OCI-LY7 (cell line): ENCODE data around the gene ATXN3. TPM values are rescaled to one million over a fixed set of nuclear protein-coding genes. Genes with fewer than 3 reads are reported as not detected.

ENCODE experiments used
- BruUV-seq: library from RNA; stranded (reverse); fragments of 400-500 nt; replicated peaks from 2 replicates; lab custom pipeline; 2021; lab: Mats Ljungman, UMichigan
- CTCF ChIA-PET: fragments of 300-600 bp; sonication (Branson Sonifier 250); formaldehyde crosslinking; loops from one replicate; lab custom pipeline; 2022; ENCODE audit warnings: antibody characterized with exemption; ENCODE audit not compliant: unreplicated experiment; lab: Charles Lee
- POLR2A ChIA-PET: fragments of 300-600 bp; sonication (Branson Sonifier 250); formaldehyde crosslinking; loops from one replicate; lab custom pipeline; 2022; ENCODE audit warnings: antibody characterized with exemption; lab: Charles Lee
- DNase-seq: peaks from one replicate; pipeline ENCODE4 v3.0.0-alpha.2; 2015; ENCODE audit warnings: low spot score
- H2AFZ ChIP-seq: fragments of 200-600 bp; sonication (generic), shearing (Covaris generic); 2 replicates; pipeline ENCODE4 v1.6.1; 2014; ENCODE audit warnings: mild to moderate bottlenecking, antibody characterized with exemption, low read length, moderate library complexity
- H3K27ac ChIP-seq: fragments of 200-600 bp; sonication (generic); 2 replicates; pipeline ENCODE4 v1.5.1; 2014; ENCODE audit warnings: mixed run types, low read depth, mild to moderate bottlenecking, moderate library complexity, low read length, inconsistent platforms; ENCODE audit not compliant: poor library complexity, severe bottlenecking
- H3K36me3 ChIP-seq: fragments of 200-600 bp; sonication (generic); 2 replicates; pipeline ENCODE4 v1.6.1; 2014; ENCODE audit warnings: mild to moderate bottlenecking, antibody characterized with exemption, low read length, moderate library complexity, mixed read lengths; ENCODE audit not compliant: insufficient read depth
- H3K4me1 ChIP-seq: fragments of 200-600 bp; sonication (generic); 2 replicates; pipeline ENCODE4 v1.5.1; 2014; ENCODE audit warnings: mild to moderate bottlenecking, low read length; ENCODE audit not compliant: insufficient read depth, poor library complexity, severe bottlenecking
- H3K4me2 ChIP-seq: fragments of 200-600 bp; sonication (generic); 2 replicates; pipeline ENCODE4 v1.6.1; 2014; ENCODE audit warnings: mild to moderate bottlenecking, low read length
- H3K4me3 ChIP-seq: fragments of 200-600 bp; sonication (generic); 2 replicates; pipeline ENCODE4 v1.5.1; 2014; ENCODE audit warnings: mild to moderate bottlenecking, low read depth, low read length; ENCODE audit not compliant: poor library complexity, severe bottlenecking
- H3K79me2 ChIP-seq: fragments of 200-600 bp; sonication (generic); 2 replicates; pipeline ENCODE4 v1.6.1; 2016; ENCODE audit warnings: low read depth, mild to moderate bottlenecking, low read length, moderate library complexity, mixed read lengths; ENCODE audit not compliant: insufficient read depth
- H3K9me2 ChIP-seq: fragments of 200-600 bp; sonication (generic); 2 replicates; pipeline ENCODE4 v1.6.1; 2016; ENCODE audit warnings: mild to moderate bottlenecking, low read length, mixed read lengths; ENCODE audit not compliant: insufficient read depth
- H3K9me3 ChIP-seq: fragments of 200-600 bp; sonication (generic); 2 replicates; pipeline ENCODE4 v1.6.1; 2014; ENCODE audit warnings: mild to moderate bottlenecking, mixed run types, low read length, mixed read lengths
- H4K20me1 ChIP-seq: fragments of 200-600 bp; sonication (generic); 2 replicates; pipeline ENCODE4 v1.6.1; 2014; ENCODE audit warnings: mild to moderate bottlenecking, antibody characterized with exemption, low read length, moderate library complexity, mixed read lengths; ENCODE audit not compliant: insufficient read depth
- EZH2phosphoT487 ChIP-seq: fragments of 200-600 bp; sonication (generic); IDR thresholded peaks from 2 replicates; pipeline ENCODE4 v1.6.1; 2018; ENCODE audit warnings: low read depth, borderline replicate concordance, mild to moderate bottlenecking, mixed run types, antibody characterized with exemption, low read length, moderate library complexity, mixed read lengths
- intact Hi-C: fragments of 100-400 bp; cut with micrococcal nuclease; formaldehyde crosslinking; loops from one replicate; pipeline ENCODE4 v1.10.0; 2022; ENCODE audit not compliant: unreplicated experiment
- total RNA-seq, 2 experiments: library from RNA; depleted of rRNA in 1 of 2; stranded (reverse); fragments of >200 nt in 1 of 2; shearing (Covaris generic) in 1 of 2; gene quantifications; 2 replicates each; pipeline ENCODE4 v1.2.3, GENCODE V29; 2014 to 2022
- TF ChIP-seq, protein P1 (sequence below): fragments of 200-600 bp; sonication (generic); conservative IDR thresholded peaks from 2 replicates; pipeline ENCODE4 v1.5.1; 2014; ENCODE audit warnings: mild to moderate bottlenecking, antibody characterized with exemption, low read length, moderate library complexity, mixed read lengths

ATXN3 gene
- total RNA-seq, 2 experiments from 2014 or later, result 21.3 to 24.6 TPM

DNA sequence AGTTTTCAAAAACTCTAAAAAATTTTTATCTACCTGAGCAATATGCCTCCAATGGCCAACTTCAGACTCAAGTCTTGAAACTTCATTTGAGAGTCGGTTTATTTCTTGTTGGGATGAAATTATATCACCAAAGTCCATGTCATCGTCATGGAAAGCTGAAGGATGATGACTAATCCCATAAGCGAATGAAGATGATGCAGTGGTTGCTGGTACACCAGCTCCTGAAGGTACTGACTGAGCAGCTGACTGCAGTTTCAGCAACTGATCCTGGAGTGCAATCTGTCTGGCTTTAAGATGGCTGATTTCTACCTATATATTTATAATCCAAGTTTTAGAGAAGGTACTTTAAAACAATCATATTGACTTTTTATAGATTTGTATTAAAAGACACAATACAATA, 84.9 kb downstream of the ATXN3 start:
- ChIA-PET CTCF (no interaction called here), POLR2A (interaction anchor here (1.2 kb wide), 1 partner anchor 12 kb away, joined by 3 read pairs; no protein-coding TSS in a partner anchor)
- Histone ChIP-seq H3K9me2 (no peaks in the 10 kb centered on the region), H3K79me2 (peaks cover 5% of the 10 kb centered on the region; the same call in 1 of the 2 replicates), H3K36me3 (peaks cover 77% of the 10 kb centered on the region), H3K4me1 (no peaks in the 10 kb centered on the region), H3K4me3 (no peak overlapping the region), H3K4me2 (no peak overlapping the region), H3K27ac (no peak overlapping the region), H3K9me3 (no peaks in the 10 kb centered on the region), H4K20me1 (no peaks in the 10 kb centered on the region), H2AFZ (no peak overlapping the region)
- DNase-seq, result no peak
- no peak for TF ChIP-seq EZH2phosphoT487
- TF ChIP-seq, protein P1, sequence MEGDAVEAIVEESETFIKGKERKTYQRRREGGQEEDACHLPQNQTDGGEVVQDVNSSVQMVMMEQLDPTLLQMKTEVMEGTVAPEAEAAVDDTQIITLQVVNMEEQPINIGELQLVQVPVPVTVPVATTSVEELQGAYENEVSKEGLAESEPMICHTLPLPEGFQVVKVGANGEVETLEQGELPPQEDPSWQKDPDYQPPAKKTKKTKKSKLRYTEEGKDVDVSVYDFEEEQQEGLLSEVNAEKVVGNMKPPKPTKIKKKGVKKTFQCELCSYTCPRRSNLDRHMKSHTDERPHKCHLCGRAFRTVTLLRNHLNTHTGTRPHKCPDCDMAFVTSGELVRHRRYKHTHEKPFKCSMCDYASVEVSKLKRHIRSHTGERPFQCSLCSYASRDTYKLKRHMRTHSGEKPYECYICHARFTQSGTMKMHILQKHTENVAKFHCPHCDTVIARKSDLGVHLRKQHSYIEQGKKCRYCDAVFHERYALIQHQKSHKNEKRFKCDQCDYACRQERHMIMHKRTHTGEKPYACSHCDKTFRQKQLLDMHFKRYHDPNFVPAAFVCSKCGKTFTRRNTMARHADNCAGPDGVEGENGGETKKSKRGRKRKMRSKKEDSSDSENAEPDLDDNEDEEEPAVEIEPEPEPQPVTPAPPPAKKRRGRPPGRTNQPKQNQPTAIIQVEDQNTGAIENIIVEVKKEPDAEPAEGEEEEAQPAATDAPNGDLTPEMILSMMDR, result no peak
- intact Hi-C loops, result no loop called here
- no TSS peak for BruUV-seq

DNA sequence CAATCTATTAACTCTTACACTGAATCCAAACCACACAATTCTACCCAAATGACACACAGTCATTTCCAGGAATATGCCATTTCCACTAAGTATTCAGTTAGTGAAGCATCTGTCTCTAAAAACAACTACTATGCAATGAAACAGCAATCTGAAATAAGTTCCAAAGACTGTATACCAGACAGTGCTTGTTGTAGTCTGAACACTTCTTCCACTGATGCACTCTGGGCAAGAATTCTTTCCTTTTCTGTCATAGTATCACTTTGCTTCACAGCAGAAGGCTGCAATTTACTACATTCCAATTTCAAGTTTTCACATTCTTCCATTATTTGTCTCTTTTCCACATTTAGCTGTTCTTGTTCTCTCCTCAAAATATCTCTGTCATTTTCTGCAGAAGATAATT, 92.3 kb downstream of the ATXN3 start:
- H3K9me3 ChIP-seq, result no peaks in the 10 kb centered on the region
- H3K36me3 ChIP-seq, result peaks cover 83% of the 10 kb centered on the region
- no peaks in the 10 kb centered on the region; the same call in 1 of the 2 replicates for H3K79me2 ChIP-seq
- H2AFZ ChIP-seq, result no peak overlapping the region
- H3K4me1 ChIP-seq, result no peaks in the 10 kb centered on the region
- TF ChIP-seq, protein P1, result no peak
- no peak for TF ChIP-seq EZH2phosphoT487
- no peaks in the 10 kb centered on the region for H4K20me1 ChIP-seq
- intact Hi-C loops, result no loop called here
- H3K9me2 ChIP-seq, result no peaks in the 10 kb centered on the region
- H3K4me3 ChIP-seq, result no peak overlapping the region
- no peak for DNase-seq
- ChIA-PET POLR2A (interaction anchor here (0.7 kb wide), 1 partner anchor 486 kb away, joined by 3 read pairs; no protein-coding TSS in a partner anchor), CTCF (no interaction called here)
- TSS peak; percentile 44 for BruUV-seq
- H3K27ac ChIP-seq, result no peak overlapping the region
- no peak overlapping the region for H3K4me2 ChIP-seq

DNA sequence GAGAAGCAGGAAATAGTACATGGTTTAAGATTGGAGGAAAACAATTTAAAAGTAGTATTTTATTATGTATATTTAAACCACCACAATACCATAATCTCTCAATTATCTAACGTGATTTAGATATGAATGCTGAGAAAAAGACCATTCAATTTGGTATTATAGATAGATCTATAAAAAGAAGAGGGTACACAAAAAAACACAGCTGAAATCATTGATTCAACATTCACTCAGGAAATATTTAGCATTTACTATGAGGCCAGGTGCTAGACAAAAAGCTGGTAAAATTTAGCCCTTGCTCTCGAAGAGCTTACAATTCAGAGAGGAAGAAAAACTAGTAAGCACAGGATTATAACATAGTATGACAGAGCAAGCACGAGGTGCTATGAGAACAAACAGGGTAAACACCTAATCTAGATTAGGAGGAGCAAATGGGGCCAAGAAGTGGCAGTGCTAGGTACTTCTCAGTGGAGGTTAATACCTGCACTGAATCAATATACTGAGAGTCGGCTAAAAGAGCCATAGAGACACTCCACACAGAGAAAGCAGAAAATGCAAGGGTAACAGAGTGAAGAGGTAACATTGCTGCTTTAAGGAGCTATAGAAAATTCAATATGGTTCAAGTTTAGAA, 94.1 kb downstream of the ATXN3 start:
- TF ChIP-seq, protein P1, result no peak
- no peak for TF ChIP-seq EZH2phosphoT487
- intact Hi-C loops, result no loop called here
- Histone ChIP-seq H3K27ac (no peak overlapping the region), H3K9me2 (no peaks in the 10 kb centered on the region), H3K4me2 (no peak overlapping the region), H3K36me3 (peaks cover 88% of the 10 kb centered on the region), H3K79me2 (no peaks in the 10 kb centered on the region), H3K4me1 (no peaks in the 10 kb centered on the region), H2AFZ (no peak overlapping the region), H3K9me3 (no peaks in the 10 kb centered on the region), H4K20me1 (no peaks in the 10 kb centered on the region), H3K4me3 (no peak overlapping the region)
- no TSS peak for BruUV-seq
- no peak for DNase-seq
- ChIA-PET CTCF (no interaction called here), POLR2A (interaction anchor here (1.6 kb wide), 1 partner anchor 10 kb away, joined by 4 read pairs; no protein-coding TSS in a partner anchor)
